ENCODE data around the gene HILPDA.

GRCh38 chr7:128434413-128435326 is 21.0 kb upstream of the HILPDA start:
- no peak for TF ChIP-seq POLR2A (IDR thresholded peaks at IDR 0.05; ENCODE audit: low read depth, low read length)
- no peak for TF ChIP-seq POU2F2 (IDR thresholded peaks at IDR 0.05; ENCODE audit: low read depth, low read length)
- TF ChIP-seq TAF1 (IDR thresholded peaks at IDR 0.05; ENCODE audit: low read depth, low read length), result no peak

Measured in GM12891 (cell line).